ENCODE measurements around the gene CHMP4A. TPM values are rescaled to one million over a fixed set of nuclear protein-coding genes. Genes with fewer than 3 reads are reported as not detected.

CHMP4A gene
- total and polyA plus RNA-seq, 2 donors (not counting 1 experiment from before 2014, with no cell fraction given), result 91.2 to 103 TPM

DNA sequence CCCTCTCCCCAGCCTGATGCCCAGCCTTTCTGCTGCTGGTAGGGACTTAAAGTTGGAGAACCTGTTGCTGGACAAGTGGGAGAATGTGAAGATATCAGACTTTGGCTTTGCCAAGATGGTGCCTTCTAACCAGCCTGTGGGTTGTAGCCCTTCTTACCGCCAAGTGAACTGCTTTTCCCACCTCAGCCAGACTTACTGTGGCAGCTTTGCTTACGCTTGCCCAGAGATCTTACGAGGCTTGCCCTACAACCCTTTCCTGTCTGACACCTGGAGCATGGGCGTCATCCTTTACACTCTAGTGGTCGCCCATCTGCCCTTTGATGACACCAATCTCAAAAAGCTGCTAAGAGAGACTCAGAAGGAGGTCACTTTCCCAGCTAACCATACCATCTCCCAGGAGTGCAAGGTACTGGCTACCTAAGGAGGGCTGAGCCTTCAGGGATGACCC lies 6.2 kb downstream of the CHMP4A start:
- Mint-ChIP-seq H3K27ac (peak overlapping the region; percentile 82), H3K4me3 (peak overlapping the region; percentile 2), H3K27me3 (no peaks in the 10 kb centered on the region), H3K4me1 (peaks cover 28% of the 10 kb centered on the region), H3K9me3 (ENCODE audit: insufficient read depth) (no peaks in the 10 kb centered on the region)
- intact Hi-C loops (cut with micrococcal nuclease), result no loop called here
- peak overlapping the region; percentile 20 to 48 for H3K27ac ChIP-seq (ENCODE audit: low read length in 2 of 2)
- DNase-seq (no peak), ATAC-seq (ENCODE audit: low read depth) (peak; percentile 75)
- POLR2A ChIA-PET, result interaction anchor here (1.3 kb wide), 1 partner anchor 11 kb away, joined by 3 read pairs; no protein-coding TSS in a partner anchor
- CTCF ChIA-PET, result interaction anchor here (0.6 to 2.5 kb wide), 4 partner anchors 12 to 117 kb away, joined by 3 to 9 read pairs (median 4); partner anchors contain the start of genes TINF2 and TM9SF1
- no peaks in the 10 kb centered on the region for H3K9me3 ChIP-seq (ENCODE audit: control extremely low read depth in 1 of 3, control insufficient read depth in 2 of 3, insufficient read depth in 1 of 3, low read length in 2 of 3)
- peaks cover 4 to 68% of the 10 kb centered on the region in 2 experiments for H3K36me3 ChIP-seq (replicated peaks in 1 of 2; ENCODE audit: control extremely low read depth in 1 of 2, control insufficient read depth in 1 of 2, extremely low read depth in 1 of 2, insufficient read depth in 2 of 2, low read length in 1 of 2)
- no peak overlapping the region for H3K4me3 ChIP-seq (ENCODE audit: control extremely low read depth in 1 of 5, extremely low read depth in 1 of 5, insufficient read depth in 1 of 5, low read depth in 2 of 5, low read length in 4 of 5)
- H3K9ac ChIP-seq (ENCODE audit: low read length), result no peak overlapping the region
- TF ChIP-seq, protein P1, sequence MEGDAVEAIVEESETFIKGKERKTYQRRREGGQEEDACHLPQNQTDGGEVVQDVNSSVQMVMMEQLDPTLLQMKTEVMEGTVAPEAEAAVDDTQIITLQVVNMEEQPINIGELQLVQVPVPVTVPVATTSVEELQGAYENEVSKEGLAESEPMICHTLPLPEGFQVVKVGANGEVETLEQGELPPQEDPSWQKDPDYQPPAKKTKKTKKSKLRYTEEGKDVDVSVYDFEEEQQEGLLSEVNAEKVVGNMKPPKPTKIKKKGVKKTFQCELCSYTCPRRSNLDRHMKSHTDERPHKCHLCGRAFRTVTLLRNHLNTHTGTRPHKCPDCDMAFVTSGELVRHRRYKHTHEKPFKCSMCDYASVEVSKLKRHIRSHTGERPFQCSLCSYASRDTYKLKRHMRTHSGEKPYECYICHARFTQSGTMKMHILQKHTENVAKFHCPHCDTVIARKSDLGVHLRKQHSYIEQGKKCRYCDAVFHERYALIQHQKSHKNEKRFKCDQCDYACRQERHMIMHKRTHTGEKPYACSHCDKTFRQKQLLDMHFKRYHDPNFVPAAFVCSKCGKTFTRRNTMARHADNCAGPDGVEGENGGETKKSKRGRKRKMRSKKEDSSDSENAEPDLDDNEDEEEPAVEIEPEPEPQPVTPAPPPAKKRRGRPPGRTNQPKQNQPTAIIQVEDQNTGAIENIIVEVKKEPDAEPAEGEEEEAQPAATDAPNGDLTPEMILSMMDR (IDR thresholded peaks at IDR 0.05), result no peak
- no peak for TF ChIP-seq EZH2 (IDR thresholded peaks at IDR 0.05; ENCODE audit: borderline replicate concordance, insufficient read depth, low read depth, low read length, poor library complexity, severe bottlenecking)
- H3K4me2 ChIP-seq (replicated peaks; ENCODE audit: low read depth, low read length, poor library complexity, severe bottlenecking), result no peak overlapping the region
- H2AFZ ChIP-seq (ENCODE audit: insufficient read depth, low read depth, low read length, poor library complexity, severe bottlenecking), result no peak overlapping the region
- H3K4me1 ChIP-seq (ENCODE audit: control insufficient read depth in 2 of 2, insufficient read depth in 2 of 2, low read length in 2 of 2), result peaks cover 17 to 18% of the 10 kb centered on the region in 2 donors
- peaks cover 16% of the 10 kb centered on the region for H4K20me1 ChIP-seq (ENCODE audit: control insufficient read depth, insufficient read depth, low read length, poor library complexity, severe bottlenecking)
- peaks cover 77% of the 10 kb centered on the region for H3K79me2 ChIP-seq (ENCODE audit: control insufficient read depth, insufficient read depth, low read length)
- 48% methylated on average over 5 of the region's 5 CpGs for WGBS (ENCODE audit: insufficient coverage)
- no peaks in the 10 kb centered on the region for H3K27me3 ChIP-seq (replicated peaks in 1 of 4; ENCODE audit: control extremely low read depth in 1 of 4, control insufficient read depth in 3 of 4, insufficient read depth in 4 of 4, low read length in 3 of 4)

Measured in B cell (primary cell).